Measurements from ENCODE around the gene CPZ. TPM values are rescaled to one million over a fixed set of nuclear protein-coding genes. Genes with fewer than 3 reads are reported as not detected.

Gene CPZ
- total and polyA plus RNA-seq, 2 of the 4 experiments (the other 2 are of a cell fraction), result 0.90 to 10.3 TPM

- CTCF ChIA-PET, result no interaction called here
- Histone ChIP-seq H3K56ac (ENCODE audit: extremely low read depth, insufficient read depth, low read length) (no peak overlapping the region), H3K23ac (ENCODE audit: low read depth, low read length) (no peak overlapping the region), H3K4ac (ENCODE audit: low read depth, low read length) (no peak overlapping the region), H2BK5ac (ENCODE audit: low read depth, low read length, poor library complexity, severe bottlenecking) (no peak overlapping the region), H2AK5ac (ENCODE audit: low read depth, low read length) (no peak overlapping the region), H3K9me3 (ENCODE audit: control insufficient read depth, insufficient read depth, low read length) (no peaks in the 10 kb centered on the region), H2AFZ (replicated peaks; ENCODE audit: low read length, poor library complexity) (no peak overlapping the region), H2BK120ac (ENCODE audit: low read depth, low read length) (no peak overlapping the region), H4K5ac (ENCODE audit: low read depth, low read length) (no peak overlapping the region), H2BK15ac (ENCODE audit: low read depth, low read length) (no peak overlapping the region), H4K91ac (ENCODE audit: insufficient read depth, low read depth, low read length) (no peak overlapping the region), H3K79me1 (ENCODE audit: low read depth in 1 of 2, low read length in 2 of 2) (no peaks in the 10 kb centered on the region), H2AK9ac (replicated peaks; ENCODE audit: low read depth, low read length, poor library complexity) (no peak overlapping the region), H3K4me3 (ENCODE audit: insufficient read depth, low read depth, low read length) (no peak overlapping the region), H4K8ac (ENCODE audit: low read depth in 2 of 2, low read length in 2 of 2) (no peak overlapping the region), H3K36me3 (ENCODE audit: control insufficient read depth, insufficient read depth, low read length) (peaks cover 44% of the 10 kb centered on the region; the same call in 1 of the 2 replicates), H3K9me1 (ENCODE audit: insufficient read depth, low read length) (no peaks in the 10 kb centered on the region), H2BK20ac (ENCODE audit: low read depth, low read length) (no peak overlapping the region), H3K4me2 (ENCODE audit: low read depth, low read length) (no peak overlapping the region), H3K9ac (ENCODE audit: low read depth, low read length) (no peak overlapping the region), H3K27ac (ENCODE audit: insufficient read depth, low read length) (no peak overlapping the region), H3K27me3 (ENCODE audit: control insufficient read depth, insufficient read depth, low read length) (no peaks in the 10 kb centered on the region; the same call in 1 of the 2 replicates), H3K4me1 (ENCODE audit: control insufficient read depth, insufficient read depth, low read length) (no peaks in the 10 kb centered on the region), H4K20me1 (ENCODE audit: insufficient read depth, low read length) (no peaks in the 10 kb centered on the region), H3K18ac (ENCODE audit: low read depth, low read length) (no peak overlapping the region), H3K14ac (replicated peaks; ENCODE audit: low read depth, low read length) (no peak overlapping the region)
- no peak for ATAC-seq (ENCODE audit: low read depth)
- in situ Hi-C loops (cut with MboI; ENCODE audit: low sequenced_read_pairs) (loop anchor here (25.0 kb wide), 1 partner anchor 405 kb away; no protein-coding TSS in a partner anchor), intact Hi-C loops (cut with micrococcal nuclease) (no loop called here), dilution Hi-C loops (cut with HindIII; ENCODE audit: low sequenced_read_pairs, unreplicated experiment) (no loop called here)
- TF ChIP-seq NFE2L2 (IDR thresholded peaks at IDR 0.05; ENCODE audit: low read depth, low read length) (no peak), MAFK (IDR thresholded peaks at IDR 0.05; ENCODE audit: low read depth, low read length) (no peak), CEBPB (IDR thresholded peaks at IDR 0.05; ENCODE audit: low read depth, low read length) (no peak), CHD1 (IDR thresholded peaks at IDR 0.05; ENCODE audit: low read depth, low read length) (no peak), FOS (IDR thresholded peaks at IDR 0.05; ENCODE audit: low read depth, low read length) (no peak), ELK1 (IDR thresholded peaks at IDR 0.05; ENCODE audit: borderline replicate concordance, low read depth, low read length) (no peak), RCOR1 (IDR thresholded peaks at IDR 0.05; ENCODE audit: insufficient replicate concordance, low read length) (no peak), BHLHE40 (IDR thresholded peaks at IDR 0.05; ENCODE audit: low read depth, low read length) (no peak)
- no TSS peak for BruUV-seq (replicated peaks)
- POLR2A ChIA-PET (ENCODE audit: unreplicated experiment), result no interaction called here
- no peak for DNase-seq
- WGBS, 2 experiments (ENCODE audit: extremely low coverage in 2 of 2, insufficient read length in 1 of 2), result 80% methylated on average over 8 of the region's 16 CpGs; no CpG with 5 or more reads in 1 of the 2 experiments
Observed at GRCh38 chr4:8616831-8617230, 24.3 kb downstream of the CPZ start.
